Activated naive CD8-positive, alpha-beta T cell (primary cell): ENCODE measurements around the gene PHYHD1.

Source experiments
- H3K27ac Mint-ChIP-seq: one replicate; pipeline ENCODE4 v1.8.0; 2021; ENCODE audit warnings: mixed read lengths
- H3K27me3 Mint-ChIP-seq: one replicate; pipeline ENCODE4 v1.8.0; 2021; ENCODE audit warnings: mixed read lengths
- H3K36me3 Mint-ChIP-seq: one replicate; pipeline ENCODE4 v1.8.0; 2021; ENCODE audit warnings: mixed read lengths
- H3K4me1 Mint-ChIP-seq: one replicate; pipeline ENCODE4 v1.8.0; 2021; ENCODE audit warnings: low read depth, mixed read lengths
- H3K4me3 Mint-ChIP-seq: one replicate; pipeline ENCODE4 v1.8.0; 2021; ENCODE audit warnings: mild to moderate bottlenecking, mixed read lengths
- H3K9me3 Mint-ChIP-seq: one replicate; pipeline ENCODE4 v1.8.0; 2021; ENCODE audit warnings: low read depth, mixed read lengths

The PHYHD1 gene

DNA sequence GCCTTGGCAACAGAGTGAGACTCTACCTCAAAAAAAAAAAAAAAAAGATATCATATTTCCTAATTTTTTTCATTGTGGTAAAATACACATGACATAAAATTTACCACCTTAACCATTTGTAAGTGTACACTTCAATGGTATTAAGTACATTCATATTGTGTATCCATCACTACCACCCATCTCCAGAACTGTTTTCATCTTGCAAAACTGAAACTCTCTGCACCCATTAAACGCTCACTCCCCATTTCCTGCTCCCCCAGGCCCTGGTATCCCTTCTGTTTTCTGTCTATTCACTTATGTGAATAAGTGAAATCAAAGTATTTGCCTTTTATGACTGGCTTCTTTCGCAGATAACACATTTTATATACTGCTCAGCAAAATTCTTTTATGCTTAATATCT, 26.0 kb upstream of the PHYHD1 start:
- Mint-ChIP-seq H3K4me1 (peaks cover 61% of the 10 kb centered on the region), H3K36me3 (peaks cover 7% of the 10 kb centered on the region), H3K4me3 (peak overlapping the region; percentile 8), H3K27me3 (no peaks in the 10 kb centered on the region), H3K9me3 (no peaks in the 10 kb centered on the region), H3K27ac (peak overlapping the region; percentile 86)

DNA sequence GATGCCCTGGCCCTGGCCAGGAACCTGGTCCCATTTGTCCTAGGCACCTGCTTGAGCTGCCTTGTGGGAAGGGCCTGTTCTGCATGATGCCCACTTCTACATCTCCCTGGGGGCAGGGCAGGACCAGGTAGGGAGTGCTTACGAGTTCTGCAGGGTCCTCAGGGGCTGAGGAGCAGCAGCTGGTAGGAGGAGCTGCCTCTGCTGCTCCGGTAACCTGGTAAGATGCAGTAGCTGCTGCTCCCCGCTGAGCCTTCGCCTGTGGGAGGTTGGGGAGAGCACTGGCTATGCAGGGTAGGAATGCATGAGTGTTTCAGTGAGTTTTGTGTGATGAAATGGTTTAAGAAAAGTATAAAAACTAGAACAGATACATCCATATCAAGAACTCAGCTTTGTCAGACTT, 25.2 kb upstream of the PHYHD1 start:
- H3K4me3 Mint-ChIP-seq: no peak overlapping the region
- H3K36me3 Mint-ChIP-seq: peaks cover 7% of the 10 kb centered on the region
- H3K4me1 Mint-ChIP-seq: peaks cover 69% of the 10 kb centered on the region
- H3K9me3 Mint-ChIP-seq: no peaks in the 10 kb centered on the region
- H3K27ac Mint-ChIP-seq: peak overlapping the region; percentile 86
- H3K27me3 Mint-ChIP-seq: no peaks in the 10 kb centered on the region

DNA sequence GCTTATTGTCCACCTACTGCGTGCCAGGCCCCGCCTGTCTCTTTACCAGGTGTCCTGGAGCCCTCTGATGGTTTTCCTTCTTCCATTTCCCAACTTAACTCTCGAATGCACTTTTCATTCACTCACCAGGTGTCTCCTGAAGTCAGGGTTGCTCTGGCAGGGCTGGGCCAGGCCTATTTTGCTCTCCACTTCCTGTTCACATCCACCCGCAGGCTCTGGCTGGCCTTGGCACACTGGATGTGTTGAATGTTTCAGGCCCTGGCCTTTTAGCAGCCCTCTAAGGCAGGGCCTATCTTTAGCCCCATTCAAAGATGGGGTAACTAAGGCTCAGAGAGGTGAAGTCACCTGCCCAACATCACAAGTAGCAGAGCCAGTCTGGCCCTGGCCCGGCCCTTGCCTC, 22.4 kb upstream of the PHYHD1 start:
- no peak overlapping the region for H3K4me3 Mint-ChIP-seq
- H3K27ac Mint-ChIP-seq: peak overlapping the region; percentile 92
- peaks cover 6% of the 10 kb centered on the region for H3K36me3 Mint-ChIP-seq
- no peaks in the 10 kb centered on the region for H3K27me3 Mint-ChIP-seq
- H3K4me1 Mint-ChIP-seq: peaks cover 80% of the 10 kb centered on the region
- H3K9me3 Mint-ChIP-seq: no peaks in the 10 kb centered on the region

DNA sequence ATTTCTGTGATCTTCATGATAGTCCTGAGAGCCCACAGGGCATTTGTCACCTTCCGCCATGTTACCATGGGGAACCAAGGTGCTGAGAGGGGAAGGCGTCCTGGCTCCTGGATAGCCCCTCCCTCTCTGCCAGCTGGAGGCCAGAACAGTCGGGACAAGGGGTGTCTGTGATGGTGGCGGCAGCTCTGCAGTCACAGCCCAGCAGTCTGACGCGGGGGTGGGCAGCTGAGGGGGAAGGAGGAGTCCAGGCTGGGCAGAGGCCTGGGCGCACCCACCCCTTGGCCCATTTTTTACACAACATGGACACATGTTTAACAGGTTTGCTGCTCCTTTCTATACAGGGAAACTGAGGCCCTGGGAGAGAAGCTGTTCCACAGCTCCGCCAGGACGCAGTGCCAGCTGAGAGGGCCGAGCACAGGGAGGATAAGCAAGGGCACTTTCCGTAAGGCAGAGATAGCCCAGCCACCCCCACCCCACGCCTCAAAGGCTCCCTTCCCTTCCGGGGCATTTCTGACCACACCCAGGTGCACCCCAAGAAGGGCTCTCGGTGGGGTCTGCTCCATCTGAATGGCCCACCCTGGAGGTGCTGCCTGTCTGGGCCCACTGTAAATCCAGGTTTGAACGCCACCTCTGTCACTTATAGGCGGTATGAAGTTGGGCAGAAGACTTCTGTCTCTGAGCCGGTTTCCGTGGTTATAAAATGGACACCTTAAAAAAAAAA, 21.8 kb upstream of the PHYHD1 start:
- H3K9me3 Mint-ChIP-seq: no peaks in the 10 kb centered on the region
- H3K4me3 Mint-ChIP-seq: peak overlapping the region; percentile 64
- H3K27me3 Mint-ChIP-seq: no peaks in the 10 kb centered on the region
- H3K4me1 Mint-ChIP-seq: peaks cover 81% of the 10 kb centered on the region
- H3K27ac Mint-ChIP-seq: peak overlapping the region; percentile 92
- peaks cover 5% of the 10 kb centered on the region for H3K36me3 Mint-ChIP-seq

DNA sequence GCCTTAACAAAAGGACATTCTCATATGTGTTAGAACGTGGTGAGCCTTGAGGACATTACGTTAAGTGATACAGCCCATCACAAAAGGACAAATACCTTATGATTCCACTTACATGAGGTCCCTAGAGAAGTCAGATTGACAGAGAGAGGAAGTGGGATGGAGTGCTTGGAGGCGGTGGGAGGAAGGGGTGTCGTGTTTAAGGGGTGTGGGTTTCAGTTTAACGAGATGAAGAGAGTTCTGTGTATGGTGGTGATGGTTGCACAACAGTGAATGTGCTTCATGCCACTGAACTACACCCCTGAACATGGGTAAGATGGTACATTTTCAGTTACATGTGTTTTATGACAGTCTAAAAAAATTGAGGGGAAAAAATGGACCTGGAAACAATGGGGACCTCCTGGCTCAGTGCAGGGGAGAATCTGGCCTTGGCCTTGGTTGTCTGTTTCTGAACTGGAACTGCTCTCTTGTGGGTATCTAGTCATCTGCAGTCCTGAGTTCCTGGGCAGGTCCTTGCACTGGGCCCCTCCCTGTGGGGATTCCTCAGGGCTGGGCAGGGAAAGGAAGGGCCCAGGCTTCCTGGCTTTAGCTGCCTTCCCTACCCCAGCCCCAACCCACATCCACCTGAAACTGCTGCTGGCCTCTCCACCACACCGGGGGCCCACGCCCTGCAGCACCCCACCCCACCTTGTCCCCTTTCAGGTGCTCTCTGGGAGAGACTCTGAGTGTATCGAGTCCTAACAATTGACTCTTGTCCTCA, 21.0 kb upstream of the PHYHD1 start:
- Mint-ChIP-seq H3K4me1 (peaks cover 80% of the 10 kb centered on the region), H3K36me3 (peaks cover 5% of the 10 kb centered on the region), H3K27me3 (no peaks in the 10 kb centered on the region), H3K4me3 (peak overlapping the region; percentile 64), H3K27ac (peak overlapping the region; percentile 92), H3K9me3 (no peaks in the 10 kb centered on the region)

DNA sequence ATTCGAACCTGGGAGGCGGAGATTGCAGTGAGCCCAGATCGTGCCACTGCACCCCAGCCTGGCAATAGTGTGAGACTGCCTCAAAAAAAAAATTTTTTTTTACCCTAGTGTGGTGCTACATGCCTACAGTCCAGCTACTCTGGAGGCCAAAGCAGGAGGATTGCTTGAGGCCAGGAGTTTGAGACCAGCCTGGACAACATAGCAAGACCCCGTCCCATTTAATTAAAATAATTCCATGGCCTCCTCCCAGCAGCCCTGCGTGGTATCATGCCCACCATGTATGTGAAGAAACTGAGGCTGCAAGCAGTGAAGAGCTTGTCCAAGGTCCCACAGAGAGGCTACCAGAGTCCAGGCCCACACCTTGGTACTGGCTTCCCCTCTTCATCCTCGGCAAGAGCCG, 19.4 kb upstream of the PHYHD1 start:
- Mint-ChIP-seq H3K27me3 (no peaks in the 10 kb centered on the region), H3K9me3 (no peaks in the 10 kb centered on the region), H3K4me1 (peaks cover 73% of the 10 kb centered on the region), H3K4me3 (no peak overlapping the region), H3K27ac (no peak overlapping the region), H3K36me3 (peaks cover 2% of the 10 kb centered on the region)

DNA sequence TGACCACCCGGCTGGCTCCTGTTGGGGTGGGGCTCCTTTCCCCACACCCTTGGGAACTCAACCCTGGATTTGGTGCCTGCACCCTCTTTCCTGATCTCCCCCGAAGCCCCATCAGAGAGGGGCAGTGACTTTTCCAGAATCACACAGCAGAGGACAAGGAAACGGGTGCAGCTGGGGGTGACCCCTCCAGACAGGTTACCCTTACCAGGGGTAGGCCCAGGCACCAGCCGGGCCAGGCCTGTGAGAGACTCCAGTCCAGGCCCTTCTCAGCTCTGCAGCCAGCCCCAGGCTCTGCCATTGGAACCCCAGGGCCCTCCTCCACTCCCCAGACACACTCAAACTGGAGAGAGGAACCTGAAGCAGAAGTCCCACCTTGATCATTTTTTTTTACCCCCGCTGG, 19.0 kb upstream of the PHYHD1 start:
- Mint-ChIP-seq H3K36me3 (peaks cover 2% of the 10 kb centered on the region), H3K4me3 (peak overlapping the region; percentile 61), H3K4me1 (peaks cover 73% of the 10 kb centered on the region), H3K27me3 (no peaks in the 10 kb centered on the region), H3K27ac (peak overlapping the region; percentile 86), H3K9me3 (no peaks in the 10 kb centered on the region)

DNA sequence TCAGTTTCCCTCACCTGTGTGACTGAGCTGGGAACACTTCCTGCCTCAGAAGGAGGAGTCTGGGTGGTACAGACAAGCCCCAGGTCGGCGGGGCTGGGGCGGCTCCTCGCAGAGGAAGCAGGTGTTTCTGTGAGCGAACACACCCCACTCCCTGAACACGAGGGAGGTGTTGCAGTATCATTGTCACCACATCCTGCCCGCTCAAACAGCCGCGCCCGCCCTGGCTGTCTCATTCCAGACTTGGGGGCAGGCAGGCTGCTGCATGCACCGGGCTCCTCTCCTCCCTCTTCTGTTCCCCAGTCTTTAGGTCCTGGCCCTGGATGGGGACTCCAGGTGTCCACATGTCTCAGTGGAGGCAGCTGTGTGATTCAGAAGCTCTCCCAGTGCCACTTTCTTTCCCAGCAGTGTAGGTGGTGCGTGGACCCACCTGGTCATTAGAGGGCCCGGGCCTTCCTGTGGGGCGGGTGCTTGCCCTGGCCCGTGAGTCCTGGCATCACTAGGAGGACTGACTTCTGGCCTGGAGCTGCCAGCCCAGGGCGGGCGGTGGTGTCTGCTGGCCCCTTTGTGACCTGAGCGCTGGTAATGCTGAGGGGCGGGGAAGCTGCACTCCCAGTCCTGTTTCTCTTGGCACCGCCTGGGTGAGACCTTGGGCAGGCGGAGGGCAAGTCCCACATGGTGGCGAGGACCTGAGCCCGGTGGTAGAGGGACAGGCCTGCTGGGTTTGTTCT, 18.3 kb upstream of the PHYHD1 start:
- Mint-ChIP-seq H3K27me3 (no peaks in the 10 kb centered on the region), H3K27ac (peak overlapping the region; percentile 86), H3K4me1 (peaks cover 73% of the 10 kb centered on the region), H3K36me3 (peaks cover 2% of the 10 kb centered on the region), H3K9me3 (no peaks in the 10 kb centered on the region), H3K4me3 (peak overlapping the region; percentile 61)

DNA sequence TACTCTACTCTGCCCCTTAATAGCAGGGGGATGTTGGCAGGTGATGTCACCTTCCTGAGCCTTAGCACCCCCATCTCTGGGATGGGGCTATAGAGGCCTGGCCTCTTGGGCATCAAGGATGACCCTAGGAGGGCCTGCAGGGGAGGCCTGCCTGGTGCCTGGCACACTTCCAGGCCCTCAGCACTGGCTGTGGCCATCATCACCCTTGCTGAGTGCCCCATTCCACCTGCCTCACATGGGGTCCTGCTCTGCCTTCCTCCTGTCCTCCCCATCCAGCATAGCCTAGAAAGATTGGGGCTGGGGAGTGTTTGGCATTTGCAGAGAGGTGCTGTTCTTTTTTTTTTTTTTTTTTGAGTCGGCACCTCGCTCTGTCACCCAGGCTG, 17.7 kb upstream of the PHYHD1 start:
- Mint-ChIP-seq H3K4me1 (peaks cover 72% of the 10 kb centered on the region), H3K36me3 (peaks cover 4% of the 10 kb centered on the region), H3K4me3 (peak overlapping the region; percentile 61), H3K27ac (peak overlapping the region; percentile 86), H3K27me3 (no peaks in the 10 kb centered on the region), H3K9me3 (no peaks in the 10 kb centered on the region)

DNA sequence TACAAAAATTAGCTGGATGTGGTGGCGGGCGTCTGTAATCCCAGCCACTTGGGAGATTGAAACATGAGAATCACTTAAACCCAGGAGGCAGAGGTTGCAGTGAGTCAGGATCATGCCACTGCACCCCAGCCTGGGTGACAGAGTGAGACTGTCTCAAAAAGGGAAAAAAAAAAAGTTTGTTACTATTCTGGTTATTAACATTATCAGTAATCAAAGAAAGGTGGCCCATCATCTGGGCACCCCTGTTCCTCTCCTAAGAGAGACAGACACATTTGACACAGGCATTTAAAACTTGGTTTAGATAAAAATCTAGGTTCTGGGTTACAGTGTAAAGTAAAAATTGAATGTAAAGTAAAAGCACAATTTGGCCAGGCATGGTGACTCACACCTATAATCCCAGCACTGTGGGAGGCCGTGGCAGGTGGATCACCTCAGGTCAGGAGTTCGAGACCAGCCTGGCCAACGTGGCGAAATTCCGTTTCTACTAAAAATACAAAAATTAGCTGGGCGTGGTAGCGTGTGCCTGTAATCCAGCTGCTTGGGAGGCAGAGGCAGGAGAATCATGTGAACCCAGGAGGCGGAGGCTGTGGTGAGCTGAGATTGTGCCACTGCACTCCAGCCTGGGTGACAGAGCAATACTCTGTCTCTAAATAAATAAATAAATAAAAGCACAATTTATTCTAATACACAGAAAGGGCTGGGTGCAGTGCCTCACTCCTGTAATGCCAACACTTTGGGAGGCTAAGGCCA, 16.7 kb upstream of the PHYHD1 start:
- Mint-ChIP-seq H3K36me3 (peaks cover 6% of the 10 kb centered on the region), H3K4me3 (no peak overlapping the region), H3K4me1 (peaks cover 67% of the 10 kb centered on the region), H3K27ac (peak overlapping the region; percentile 79), H3K9me3 (no peaks in the 10 kb centered on the region), H3K27me3 (no peaks in the 10 kb centered on the region)

DNA sequence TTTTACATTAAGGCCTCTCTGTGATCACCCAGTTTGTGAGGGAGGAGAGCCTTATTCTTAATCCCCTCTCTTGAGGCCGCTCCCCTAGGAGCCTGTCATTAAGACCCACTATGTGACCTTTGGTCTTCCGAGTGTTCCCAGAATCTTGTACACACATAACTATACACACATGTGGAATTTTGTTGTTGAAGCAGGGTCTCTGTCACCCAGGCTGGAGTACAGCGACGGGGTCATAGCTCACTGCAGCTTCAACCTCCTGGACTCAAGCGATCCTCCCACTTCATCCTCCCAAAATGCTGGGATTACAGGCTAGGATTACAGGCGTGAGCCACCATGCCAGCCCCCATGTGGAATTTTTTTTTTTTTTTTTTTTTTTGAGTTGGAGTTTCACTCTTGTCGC, 14.8 kb upstream of the PHYHD1 start:
- H3K4me1 Mint-ChIP-seq: peaks cover 58% of the 10 kb centered on the region
- H3K27ac Mint-ChIP-seq: peak overlapping the region; percentile 61
- no peaks in the 10 kb centered on the region for H3K9me3 Mint-ChIP-seq
- H3K27me3 Mint-ChIP-seq: no peaks in the 10 kb centered on the region
- peaks cover 8% of the 10 kb centered on the region for H3K36me3 Mint-ChIP-seq
- no peak overlapping the region for H3K4me3 Mint-ChIP-seq

DNA sequence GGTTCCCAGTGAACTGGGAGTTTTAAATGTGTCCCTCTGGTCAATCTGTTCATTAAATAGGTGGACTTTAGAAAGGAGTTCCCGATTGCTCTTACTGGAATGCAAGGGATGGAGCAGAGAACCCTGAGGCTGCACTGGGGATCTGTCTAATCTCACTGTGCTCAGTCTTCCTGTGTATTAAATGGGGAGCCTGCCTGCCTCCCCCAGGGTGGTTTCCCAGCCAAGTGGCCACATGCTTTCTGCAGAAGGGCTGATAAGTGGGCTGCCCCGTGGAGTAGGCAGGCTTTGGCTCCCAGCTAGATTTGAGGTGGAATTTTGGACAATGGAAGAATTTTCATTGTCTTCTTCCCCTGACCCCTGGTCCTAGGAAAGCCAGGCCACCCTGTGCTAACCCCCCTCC, 14.0 kb upstream of the PHYHD1 start:
- H3K4me3 Mint-ChIP-seq: no peak overlapping the region
- peaks cover 8% of the 10 kb centered on the region for H3K36me3 Mint-ChIP-seq
- H3K27ac Mint-ChIP-seq: peak overlapping the region; percentile 77
- no peaks in the 10 kb centered on the region for H3K27me3 Mint-ChIP-seq
- H3K4me1 Mint-ChIP-seq: peaks cover 58% of the 10 kb centered on the region
- no peaks in the 10 kb centered on the region for H3K9me3 Mint-ChIP-seq

DNA sequence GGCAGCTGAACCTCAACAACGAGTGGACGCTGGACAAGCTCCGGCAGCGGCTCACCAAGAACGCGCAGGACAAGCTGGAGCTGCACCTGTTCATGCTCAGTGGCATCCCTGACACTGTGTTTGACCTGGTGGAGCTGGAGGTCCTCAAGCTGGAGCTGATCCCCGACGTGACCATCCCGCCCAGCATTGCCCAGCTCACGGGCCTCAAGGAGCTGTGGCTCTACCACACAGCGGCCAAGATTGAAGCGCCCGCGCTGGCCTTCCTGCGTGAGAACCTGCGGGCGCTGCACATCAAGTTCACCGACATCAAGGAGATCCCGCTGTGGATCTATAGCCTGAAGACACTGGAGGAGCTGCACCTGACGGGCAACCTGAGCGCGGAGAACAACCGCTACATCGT, 12.4 kb upstream of the PHYHD1 start:
- Mint-ChIP-seq H3K27ac (no peak overlapping the region), H3K27me3 (no peaks in the 10 kb centered on the region), H3K4me3 (no peak overlapping the region)

DNA sequence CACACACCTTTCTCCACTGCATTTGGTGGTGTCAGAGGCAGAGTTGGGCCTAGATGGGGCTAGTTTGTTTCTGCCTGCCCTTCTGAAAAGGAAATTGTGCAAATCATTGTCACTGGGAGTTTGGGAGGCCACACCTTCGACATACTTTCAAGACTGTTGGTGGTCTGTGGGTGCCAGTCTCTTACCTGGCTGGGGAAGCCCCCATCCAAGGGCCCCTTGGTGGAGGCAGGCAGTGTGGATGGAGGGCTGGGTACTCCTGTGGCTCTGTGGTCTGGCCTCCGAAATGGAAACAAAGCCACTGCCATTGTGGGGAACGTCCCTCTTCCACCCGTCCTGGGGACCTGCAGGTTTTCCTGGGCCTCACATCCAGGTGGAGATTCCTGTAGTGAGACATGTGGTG, 10.9 kb upstream of the PHYHD1 start:
- no peak overlapping the region for H3K4me3 Mint-ChIP-seq
- H3K9me3 Mint-ChIP-seq: no peaks in the 10 kb centered on the region
- H3K27me3 Mint-ChIP-seq: no peaks in the 10 kb centered on the region
- peaks cover 11% of the 10 kb centered on the region for H3K36me3 Mint-ChIP-seq
- H3K4me1 Mint-ChIP-seq: peaks cover 57% of the 10 kb centered on the region
- H3K27ac Mint-ChIP-seq: no peak overlapping the region

More for the DNA sequence above, 12.4 kb upstream of the PHYHD1 start:
- H3K36me3 Mint-ChIP-seq: peaks cover 11% of the 10 kb centered on the region
- no peaks in the 10 kb centered on the region for H3K9me3 Mint-ChIP-seq
- peaks cover 59% of the 10 kb centered on the region for H3K4me1 Mint-ChIP-seq
